ENCODE data around the gene BCL2L2. TPM values are rescaled to one million over a fixed set of nuclear protein-coding genes. Genes with fewer than 3 reads are reported as not detected.

The BCL2L2 gene
- total RNA-seq, 2 donors from 2014 or later = 26.2 to 42.7 TPM

- no peak for DNase-seq
- Histone ChIP-seq H3K27ac (no peak overlapping the region), H3K36me3 (no peaks in the 10 kb centered on the region), H3K9ac (ENCODE audit: low read depth in 2 of 2, low read length in 2 of 2) (peak overlapping the region in 1 of 2 donors; percentile 99), H3K4me1 (peaks cover 17% of the 10 kb centered on the region), H3K9me3 (no peaks in the 10 kb centered on the region), H3K27me3 (no peaks in the 10 kb centered on the region), H3K4me3 (no peak overlapping the region)
- TF ChIP-seq CTCF (IDR thresholded peaks at IDR 0.05) = no peak
- intact Hi-C loops (cut with DNase I) = no loop called here
These were observed 2.2 kb downstream of the BCL2L2 start for GRCh38 chr14:23308721-23309445.

- no peak for DNase-seq
- Histone ChIP-seq H3K4me3 (no peak overlapping the region), H3K27me3 (no peaks in the 10 kb centered on the region), H3K4me1 (peaks cover 17% of the 10 kb centered on the region), H3K9me3 (no peaks in the 10 kb centered on the region), H3K27ac (no peak overlapping the region), H3K36me3 (no peaks in the 10 kb centered on the region), H3K9ac (ENCODE audit: low read depth in 2 of 2, low read length in 2 of 2) (no peak overlapping the region)
- no peak for TF ChIP-seq CTCF (IDR thresholded peaks at IDR 0.05)
- intact Hi-C loops (cut with DNase I) = no loop called here
These were observed 3.9 kb downstream of the BCL2L2 start for GRCh38 chr14:23310546-23310945.

GRCh38 chr14:23316300-23316699 is 9.7 kb downstream of the BCL2L2 start:
- Histone ChIP-seq H3K9me3 (no peaks in the 10 kb centered on the region), H3K4me3 (no peak overlapping the region), H3K9ac (ENCODE audit: low read depth in 2 of 2, low read length in 2 of 2) (no peak overlapping the region), H3K36me3 (no peaks in the 10 kb centered on the region), H3K27ac (no peak overlapping the region), H3K27me3 (no peaks in the 10 kb centered on the region), H3K4me1 (no peaks in the 10 kb centered on the region)
- no peak for DNase-seq
- no peak for TF ChIP-seq CTCF (IDR thresholded peaks at IDR 0.05)
- intact Hi-C loops (cut with DNase I) = no loop called here

- Histone ChIP-seq H3K9ac (ENCODE audit: low read depth in 2 of 2, low read length in 2 of 2) (peak overlapping the region in 1 of 2 donors; percentile 22), H3K4me3 (peak overlapping the region; percentile 30), H3K27me3 (no peaks in the 10 kb centered on the region), H3K4me1 (no peaks in the 10 kb centered on the region), H3K9me3 (no peaks in the 10 kb centered on the region), H3K36me3 (peaks cover 9% of the 10 kb centered on the region), H3K27ac (peak overlapping the region; percentile 93)
- TF ChIP-seq CTCF (IDR thresholded peaks at IDR 0.05) = no peak
- peak; percentile 33 for DNase-seq
- intact Hi-C loops (cut with DNase I) = loop anchor here (10.0 kb wide), 3 partner anchors 55 to 155 kb away; no protein-coding TSS in a partner anchor
These were observed 13.3 kb downstream of the BCL2L2 start for GRCh38 chr14:23319746-23320583.

GRCh38 chr14:23320584-23321571 is 14.2 kb downstream of the BCL2L2 start, which contains the start of gene PABPN1:
TSS of gene PABPN1 (plus strand) at chr14:23321457. CDS start at chr14:23321470, 13 bp downstream.
- Histone ChIP-seq H3K9ac (ENCODE audit: low read depth in 2 of 2, low read length in 2 of 2) (peak within 1 kb of the TSS; percentile 87 to 91), H3K27ac (peak within 1 kb of the TSS; percentile 93), H3K9me3 (no peaks in the 10 kb centered on the region), H3K36me3 (peaks cover 10% of the 10 kb centered on the region), H3K4me1 (no peaks in the 10 kb centered on the region), H3K27me3 (no peaks in the 10 kb centered on the region), H3K4me3 (peak within 1 kb of the TSS; percentile 96)
- DNase-seq = peak; percentile 100
- intact Hi-C loops (cut with DNase I) = loop anchor here (10.0 kb wide), 3 partner anchors 56 to 154 kb away; no protein-coding TSS in a partner anchor
- TF ChIP-seq CTCF (IDR thresholded peaks at IDR 0.05) = no peak

All from colonic mucosa (tissue), 4 donors.